ENCODE data around the gene RGL2. TPM values are rescaled to one million over a fixed set of nuclear protein-coding genes. Genes with fewer than 3 reads are reported as not detected.

RGL2 gene
- polyA plus RNA-seq, 1 donor from 2014 or later = 120 TPM

DNA sequence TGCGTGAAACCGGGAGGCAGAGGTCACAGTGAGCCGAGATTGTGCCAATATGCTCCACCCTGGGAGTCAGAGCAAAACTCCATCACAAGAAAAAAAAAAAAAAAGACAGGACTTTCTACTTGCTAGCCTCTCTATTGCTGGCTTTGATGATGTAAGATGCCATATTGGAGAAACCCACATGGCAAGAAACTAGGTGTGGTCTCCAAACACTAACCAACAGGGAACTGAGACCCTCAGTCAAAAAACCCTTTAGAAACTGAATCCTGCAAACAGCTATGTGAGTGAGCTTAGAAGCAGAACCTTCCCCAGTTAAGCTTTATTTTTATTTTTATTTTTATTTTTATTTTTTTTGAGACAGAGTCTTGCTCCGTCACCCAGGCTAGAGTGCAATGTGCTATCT, 37.2 kb upstream of the RGL2 start:
- Histone ChIP-seq H3K36me3 (ENCODE audit: insufficient read depth, low read length) (no peaks in the 10 kb centered on the region), H4K20me1 (ENCODE audit: insufficient read depth) (no peaks in the 10 kb centered on the region), H3K27me3 (ENCODE audit: insufficient read depth, low read depth, low read length) (no peaks in the 10 kb centered on the region), H3K9me3 (ENCODE audit: low read length) (no peaks in the 10 kb centered on the region), H3K79me2 (replicated peaks; ENCODE audit: insufficient read depth, low read length) (no peaks in the 10 kb centered on the region), H2AFZ (ENCODE audit: low read depth, low read length) (no peak overlapping the region), H3F3A (ENCODE audit: insufficient read depth, low read length, poor library complexity, severe bottlenecking) (no peaks in the 10 kb centered on the region), H3K4me2 (ENCODE audit: low read length) (no peak overlapping the region), H3K9me2 (ENCODE audit: insufficient read depth, low read length) (no peaks in the 10 kb centered on the region), H3K9ac (ENCODE audit: low read length) (no peak overlapping the region), H3K4me3 (ENCODE audit: low read length) (no peak overlapping the region), H3K27ac (ENCODE audit: low read length) (no peak overlapping the region)
- no peak for TF ChIP-seq EP300 (conservative IDR thresholded peaks at IDR 0.05; ENCODE audit: poor library complexity, severe bottlenecking)
- TF ChIP-seq MXI1 (conservative IDR thresholded peaks at IDR 0.05; ENCODE audit: poor library complexity, severe bottlenecking) = no peak
- TF ChIP-seq POLR2AphosphoS5 (IDR thresholded peaks at IDR 0.05) = no peak
- TF ChIP-seq, protein P1, sequence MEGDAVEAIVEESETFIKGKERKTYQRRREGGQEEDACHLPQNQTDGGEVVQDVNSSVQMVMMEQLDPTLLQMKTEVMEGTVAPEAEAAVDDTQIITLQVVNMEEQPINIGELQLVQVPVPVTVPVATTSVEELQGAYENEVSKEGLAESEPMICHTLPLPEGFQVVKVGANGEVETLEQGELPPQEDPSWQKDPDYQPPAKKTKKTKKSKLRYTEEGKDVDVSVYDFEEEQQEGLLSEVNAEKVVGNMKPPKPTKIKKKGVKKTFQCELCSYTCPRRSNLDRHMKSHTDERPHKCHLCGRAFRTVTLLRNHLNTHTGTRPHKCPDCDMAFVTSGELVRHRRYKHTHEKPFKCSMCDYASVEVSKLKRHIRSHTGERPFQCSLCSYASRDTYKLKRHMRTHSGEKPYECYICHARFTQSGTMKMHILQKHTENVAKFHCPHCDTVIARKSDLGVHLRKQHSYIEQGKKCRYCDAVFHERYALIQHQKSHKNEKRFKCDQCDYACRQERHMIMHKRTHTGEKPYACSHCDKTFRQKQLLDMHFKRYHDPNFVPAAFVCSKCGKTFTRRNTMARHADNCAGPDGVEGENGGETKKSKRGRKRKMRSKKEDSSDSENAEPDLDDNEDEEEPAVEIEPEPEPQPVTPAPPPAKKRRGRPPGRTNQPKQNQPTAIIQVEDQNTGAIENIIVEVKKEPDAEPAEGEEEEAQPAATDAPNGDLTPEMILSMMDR (IDR thresholded peaks at IDR 0.05; ENCODE audit: poor library complexity, severe bottlenecking) = no peak

GRCh38 chr6:33333666-33334065, 34.9 kb upstream of the RGL2 start:
- Histone ChIP-seq H3K9me3 (ENCODE audit: low read length) (no peaks in the 10 kb centered on the region), H2AFZ (ENCODE audit: low read depth, low read length) (no peak overlapping the region), H4K20me1 (ENCODE audit: insufficient read depth) (no peaks in the 10 kb centered on the region), H3F3A (ENCODE audit: insufficient read depth, low read length, poor library complexity, severe bottlenecking) (no peaks in the 10 kb centered on the region), H3K27me3 (ENCODE audit: insufficient read depth, low read depth, low read length) (no peaks in the 10 kb centered on the region), H3K9ac (ENCODE audit: low read length) (no peak overlapping the region), H3K4me3 (ENCODE audit: low read length) (no peak overlapping the region), H3K27ac (ENCODE audit: low read length) (no peak overlapping the region), H3K36me3 (ENCODE audit: insufficient read depth, low read length) (no peaks in the 10 kb centered on the region), H3K9me2 (ENCODE audit: insufficient read depth, low read length) (no peaks in the 10 kb centered on the region), H3K4me2 (ENCODE audit: low read length) (no peak overlapping the region), H3K79me2 (replicated peaks; ENCODE audit: insufficient read depth, low read length) (no peaks in the 10 kb centered on the region)
- no peak for TF ChIP-seq POLR2AphosphoS5 (IDR thresholded peaks at IDR 0.05)
- no peak for TF ChIP-seq MXI1 (conservative IDR thresholded peaks at IDR 0.05; ENCODE audit: poor library complexity, severe bottlenecking)
- no peak for TF ChIP-seq EP300 (conservative IDR thresholded peaks at IDR 0.05; ENCODE audit: poor library complexity, severe bottlenecking)
- no peak for TF ChIP-seq RAD21 (conservative IDR thresholded peaks at IDR 0.05)
- TF ChIP-seq, protein P2, sequence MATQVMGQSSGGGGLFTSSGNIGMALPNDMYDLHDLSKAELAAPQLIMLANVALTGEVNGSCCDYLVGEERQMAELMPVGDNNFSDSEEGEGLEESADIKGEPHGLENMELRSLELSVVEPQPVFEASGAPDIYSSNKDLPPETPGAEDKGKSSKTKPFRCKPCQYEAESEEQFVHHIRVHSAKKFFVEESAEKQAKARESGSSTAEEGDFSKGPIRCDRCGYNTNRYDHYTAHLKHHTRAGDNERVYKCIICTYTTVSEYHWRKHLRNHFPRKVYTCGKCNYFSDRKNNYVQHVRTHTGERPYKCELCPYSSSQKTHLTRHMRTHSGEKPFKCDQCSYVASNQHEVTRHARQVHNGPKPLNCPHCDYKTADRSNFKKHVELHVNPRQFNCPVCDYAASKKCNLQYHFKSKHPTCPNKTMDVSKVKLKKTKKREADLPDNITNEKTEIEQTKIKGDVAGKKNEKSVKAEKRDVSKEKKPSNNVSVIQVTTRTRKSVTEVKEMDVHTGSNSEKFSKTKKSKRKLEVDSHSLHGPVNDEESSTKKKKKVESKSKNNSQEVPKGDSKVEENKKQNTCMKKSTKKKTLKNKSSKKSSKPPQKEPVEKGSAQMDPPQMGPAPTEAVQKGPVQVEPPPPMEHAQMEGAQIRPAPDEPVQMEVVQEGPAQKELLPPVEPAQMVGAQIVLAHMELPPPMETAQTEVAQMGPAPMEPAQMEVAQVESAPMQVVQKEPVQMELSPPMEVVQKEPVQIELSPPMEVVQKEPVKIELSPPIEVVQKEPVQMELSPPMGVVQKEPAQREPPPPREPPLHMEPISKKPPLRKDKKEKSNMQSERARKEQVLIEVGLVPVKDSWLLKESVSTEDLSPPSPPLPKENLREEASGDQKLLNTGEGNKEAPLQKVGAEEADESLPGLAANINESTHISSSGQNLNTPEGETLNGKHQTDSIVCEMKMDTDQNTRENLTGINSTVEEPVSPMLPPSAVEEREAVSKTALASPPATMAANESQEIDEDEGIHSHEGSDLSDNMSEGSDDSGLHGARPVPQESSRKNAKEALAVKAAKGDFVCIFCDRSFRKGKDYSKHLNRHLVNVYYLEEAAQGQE (IDR thresholded peaks at IDR 0.05; ENCODE audit: borderline replicate concordance) = no peak

GRCh38 chr6:33330736-33331135, 32.0 kb upstream of the RGL2 start:
- Histone ChIP-seq H3K4me2 (ENCODE audit: low read length) (no peak overlapping the region), H3K9ac (ENCODE audit: low read length) (no peak overlapping the region), H2AFZ (ENCODE audit: low read depth, low read length) (no peak overlapping the region), H3K27ac (ENCODE audit: low read length) (no peak overlapping the region), H3K27me3 (ENCODE audit: insufficient read depth, low read depth, low read length) (no peaks in the 10 kb centered on the region), H3K4me3 (ENCODE audit: low read length) (no peak overlapping the region), H3F3A (ENCODE audit: insufficient read depth, low read length, poor library complexity, severe bottlenecking) (no peaks in the 10 kb centered on the region), H3K36me3 (ENCODE audit: insufficient read depth, low read length) (no peaks in the 10 kb centered on the region), H3K79me2 (replicated peaks; ENCODE audit: insufficient read depth, low read length) (no peaks in the 10 kb centered on the region), H3K9me2 (ENCODE audit: insufficient read depth, low read length) (no peaks in the 10 kb centered on the region), H3K9me3 (ENCODE audit: low read length) (no peaks in the 10 kb centered on the region), H4K20me1 (ENCODE audit: insufficient read depth) (no peaks in the 10 kb centered on the region)
- TF ChIP-seq RAD21 (conservative IDR thresholded peaks at IDR 0.05) (no peak), EP300 (conservative IDR thresholded peaks at IDR 0.05; ENCODE audit: poor library complexity, severe bottlenecking) (no peak), MXI1 (conservative IDR thresholded peaks at IDR 0.05; ENCODE audit: poor library complexity, severe bottlenecking) (no peak), POLR2AphosphoS5 (IDR thresholded peaks at IDR 0.05) (no peak), SMC3 (conservative IDR thresholded peaks at IDR 0.05; ENCODE audit: poor library complexity) (no peak), EZH2 (IDR thresholded peaks at IDR 0.05; ENCODE audit: borderline replicate concordance, insufficient read depth, low read length, poor library complexity, severe bottlenecking) (no peak), TAF1 (IDR thresholded peaks at IDR 0.05; ENCODE audit: low read depth) (no peak)
- TF ChIP-seq, protein P1 (IDR thresholded peaks at IDR 0.05; ENCODE audit: poor library complexity, severe bottlenecking) = no peak
- TF ChIP-seq, protein P2 (IDR thresholded peaks at IDR 0.05; ENCODE audit: borderline replicate concordance) = no peak

All from neural cell (in vitro differentiated cells).